GM19351 (cell line): ENCODE results near the gene VPS13D.

Experiments
- ATAC-seq: cut with Tn5 transposase; IDR thresholded peaks from one replicate; pipeline ENCODE4 v1.9.1; 2021; ENCODE audit warnings: mild to moderate bottlenecking, moderate library complexity; ENCODE audit not compliant: unreplicated experiment

The VPS13D gene, protein sequence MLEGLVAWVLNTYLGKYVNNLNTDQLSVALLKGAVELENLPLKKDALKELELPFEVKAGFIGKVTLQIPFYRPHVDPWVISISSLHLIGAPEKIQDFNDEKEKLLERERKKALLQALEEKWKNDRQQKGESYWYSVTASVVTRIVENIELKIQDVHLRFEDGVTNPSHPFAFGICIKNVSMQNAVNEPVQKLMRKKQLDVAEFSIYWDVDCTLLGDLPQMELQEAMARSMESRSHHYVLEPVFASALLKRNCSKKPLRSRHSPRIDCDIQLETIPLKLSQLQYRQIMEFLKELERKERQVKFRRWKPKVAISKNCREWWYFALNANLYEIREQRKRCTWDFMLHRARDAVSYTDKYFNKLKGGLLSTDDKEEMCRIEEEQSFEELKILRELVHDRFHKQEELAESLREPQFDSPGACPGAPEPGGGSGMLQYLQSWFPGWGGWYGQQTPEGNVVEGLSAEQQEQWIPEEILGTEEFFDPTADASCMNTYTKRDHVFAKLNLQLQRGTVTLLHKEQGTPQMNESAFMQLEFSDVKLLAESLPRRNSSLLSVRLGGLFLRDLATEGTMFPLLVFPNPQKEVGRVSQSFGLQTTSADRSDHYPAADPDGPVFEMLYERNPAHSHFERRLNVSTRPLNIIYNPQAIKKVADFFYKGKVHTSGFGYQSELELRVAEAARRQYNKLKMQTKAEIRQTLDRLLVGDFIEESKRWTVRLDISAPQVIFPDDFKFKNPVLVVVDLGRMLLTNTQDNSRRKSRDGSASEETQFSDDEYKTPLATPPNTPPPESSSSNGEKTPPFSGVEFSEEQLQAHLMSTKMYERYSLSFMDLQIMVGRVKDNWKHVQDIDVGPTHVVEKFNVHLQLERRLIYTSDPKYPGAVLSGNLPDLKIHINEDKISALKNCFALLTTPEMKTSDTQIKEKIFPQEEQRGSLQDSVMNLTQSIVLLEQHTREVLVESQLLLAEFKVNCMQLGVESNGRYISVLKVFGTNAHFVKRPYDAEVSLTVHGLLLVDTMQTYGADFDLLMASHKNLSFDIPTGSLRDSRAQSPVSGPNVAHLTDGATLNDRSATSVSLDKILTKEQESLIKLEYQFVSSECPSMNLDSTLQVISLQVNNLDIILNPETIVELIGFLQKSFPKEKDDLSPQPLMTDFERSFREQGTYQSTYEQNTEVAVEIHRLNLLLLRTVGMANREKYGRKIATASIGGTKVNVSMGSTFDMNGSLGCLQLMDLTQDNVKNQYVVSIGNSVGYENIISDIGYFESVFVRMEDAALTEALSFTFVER (N-terminal part only)

DNA sequence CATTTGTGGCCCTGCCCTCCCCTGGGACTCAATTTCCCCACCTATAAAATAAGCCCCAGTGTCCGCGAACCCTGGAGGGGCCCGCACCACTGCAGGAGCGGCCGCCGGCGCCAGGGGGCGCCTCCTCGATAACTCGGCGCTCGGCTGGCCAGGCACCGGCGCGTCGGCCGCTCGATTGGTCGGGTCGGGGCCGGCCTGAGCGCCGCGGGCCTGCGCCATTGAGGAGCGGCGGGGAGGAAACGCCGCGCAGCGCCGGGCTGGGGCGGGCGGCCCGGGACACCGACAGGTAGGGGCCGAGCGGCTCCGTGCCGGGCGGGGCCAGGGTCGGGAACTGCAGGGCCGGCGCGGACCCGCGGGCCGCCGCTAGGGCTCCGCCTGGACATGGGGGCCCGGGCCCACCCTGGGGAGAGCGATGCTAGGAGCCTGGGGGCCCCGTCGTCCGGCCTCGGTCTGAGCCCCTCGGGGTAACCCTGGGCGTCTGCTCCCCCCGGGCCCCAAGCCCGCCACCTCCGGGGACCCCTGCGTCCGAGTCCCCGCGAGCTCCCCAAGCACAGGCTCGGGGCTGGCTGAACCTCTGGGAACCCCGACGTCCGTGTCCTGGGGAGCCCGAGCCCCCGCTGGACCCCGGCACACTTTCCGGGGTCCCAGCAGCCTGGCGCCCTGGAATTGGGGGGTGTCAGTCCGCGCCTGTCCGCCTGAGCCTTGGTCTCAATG, at the start of gene VPS13D:
VPS13D (plus strand) TSS at position 196 of the 714 bp plus-strand sequence. CDS start 4,237 bp downstream, outside the sequence.
- peak; percentile 83 for ATAC-seq

DNA sequence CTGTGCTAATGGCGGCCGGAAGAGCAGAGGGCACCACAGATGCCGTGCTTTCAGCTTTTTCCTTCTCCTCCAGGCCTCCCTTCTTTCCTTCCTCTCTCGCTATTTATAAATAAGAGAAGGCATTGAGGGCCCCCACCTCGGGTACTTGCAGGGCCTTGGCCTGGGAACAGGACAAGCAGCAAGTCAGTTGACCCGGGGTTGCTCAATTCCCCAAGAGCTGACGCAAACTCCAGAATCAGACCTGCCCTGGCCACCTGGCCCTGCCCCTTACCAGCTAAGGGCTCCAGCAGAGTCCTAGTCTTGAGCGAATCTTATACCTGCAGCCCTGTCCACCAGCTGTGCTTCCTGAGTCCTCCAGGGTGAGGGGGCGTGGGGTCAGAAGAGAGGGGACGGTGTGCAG, 49.5 kb upstream of the VPS13D start:
- no peak for ATAC-seq

DNA sequence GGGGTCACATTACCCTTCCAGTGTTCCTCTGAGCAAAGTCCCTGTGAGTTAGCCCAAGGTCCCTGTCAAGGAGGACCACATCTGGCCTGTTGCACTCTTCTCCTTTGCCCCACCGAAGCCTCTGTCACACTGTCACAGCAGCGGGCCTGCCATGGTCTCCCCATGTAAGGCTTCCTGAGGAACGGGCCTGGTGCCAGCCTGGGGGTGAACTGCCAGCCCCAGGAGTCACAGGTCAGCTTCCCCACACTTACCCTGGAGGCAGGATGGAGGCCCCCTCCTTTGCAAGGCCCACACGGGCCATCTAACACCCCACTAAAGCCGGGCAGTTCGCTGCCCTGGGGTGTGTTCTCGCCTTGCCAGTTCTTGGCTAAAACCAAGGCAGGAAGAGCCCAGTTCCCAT, 48.9 kb upstream of the VPS13D start:
- no peak for ATAC-seq

GRCh38 chr1:12181568-12181967, 48.3 kb upstream of the VPS13D start:
- no peak for ATAC-seq

- no peak for ATAC-seq
Observed at GRCh38 chr1:12182410-12182984, 47.3 kb upstream of the VPS13D start.

GRCh38 chr1:12183095-12183794, 46.6 kb upstream of the VPS13D start:
- no peak for ATAC-seq

GRCh38 chr1:12184008-12184681, 45.7 kb upstream of the VPS13D start:
- ATAC-seq = no peak

- no peak for ATAC-seq
Observed at GRCh38 chr1:12185036-12185917, 44.6 kb upstream of the VPS13D start.

- ATAC-seq = no peak
Observed at GRCh38 chr1:12185918-12186678, 43.7 kb upstream of the VPS13D start.

GRCh38 chr1:12186679-12186985, 43.2 kb upstream of the VPS13D start:
- no peak for ATAC-seq

GRCh38 chr1:12188115-12188514, 41.7 kb upstream of the VPS13D start:
- no peak for ATAC-seq

GRCh38 chr1:12188657-12189327, 41.0 kb upstream of the VPS13D start:
- no peak for ATAC-seq

GRCh38 chr1:12189328-12189682, 40.5 kb upstream of the VPS13D start:
- no peak for ATAC-seq

DNA sequence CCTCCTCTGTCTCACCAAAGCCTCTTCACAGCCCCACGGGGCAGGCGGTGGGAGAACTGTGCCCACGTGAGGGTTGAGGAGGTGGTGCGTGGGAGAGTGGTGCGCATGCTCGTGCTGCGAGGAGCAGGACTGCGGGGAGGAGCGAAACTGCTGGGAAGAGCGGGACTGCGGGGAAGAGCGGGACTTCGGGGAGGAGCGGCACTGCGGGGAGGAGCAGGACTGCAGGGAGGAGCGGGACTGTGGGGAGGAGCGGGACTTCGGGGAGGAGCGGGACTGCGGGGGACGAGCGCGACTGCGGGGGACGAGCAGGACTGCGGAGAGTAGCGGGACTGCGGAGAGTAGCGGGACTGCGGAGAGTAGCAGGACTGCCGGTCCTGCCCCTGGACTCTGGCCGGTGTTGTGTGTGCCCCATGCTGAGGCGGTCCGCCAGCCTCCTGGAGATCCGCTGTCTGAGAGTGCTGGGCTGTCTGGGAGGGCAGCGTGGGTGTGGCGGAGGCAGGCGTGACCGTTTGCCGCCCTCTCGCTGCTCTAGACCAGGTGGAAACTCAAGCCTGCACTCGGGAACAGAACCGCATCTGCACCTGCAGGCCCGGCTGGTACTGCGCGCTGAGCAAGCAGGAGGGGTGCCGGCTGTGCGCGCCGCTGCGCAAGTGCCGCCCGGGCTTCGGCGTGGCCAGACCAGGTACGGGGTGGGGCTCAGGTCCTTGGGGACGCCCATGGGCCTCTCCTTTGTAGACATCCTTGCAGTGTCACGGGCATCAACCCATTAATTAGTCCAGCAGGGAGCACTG, 38.4 kb upstream of the VPS13D start:
- ATAC-seq = no peak

DNA sequence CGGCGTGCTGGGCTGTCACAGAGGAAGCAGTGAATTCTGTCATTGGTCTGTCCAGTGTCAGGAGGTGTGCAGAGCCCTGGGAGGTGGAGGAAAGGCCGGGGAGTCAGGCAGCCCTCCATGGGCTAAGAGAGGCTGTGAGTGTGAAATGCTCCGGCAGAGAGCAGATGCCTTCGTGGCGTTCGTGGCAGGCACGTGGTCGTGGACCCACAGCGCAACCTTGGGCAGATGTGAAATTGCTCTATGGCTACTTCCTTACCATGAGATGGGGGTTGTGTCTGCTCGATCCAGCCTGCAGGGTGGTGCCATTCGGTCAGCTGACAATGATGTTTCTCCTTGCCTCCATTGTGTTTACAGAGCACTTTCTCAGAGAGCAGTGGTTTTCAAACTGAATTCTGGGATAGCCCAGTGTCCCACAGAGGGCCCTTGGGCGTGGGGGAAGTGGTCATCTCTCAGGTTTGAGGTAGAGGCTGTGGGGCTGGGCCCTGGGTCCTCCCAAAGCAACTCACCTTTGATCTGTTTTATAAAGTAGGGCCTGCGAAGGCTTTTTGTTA, 35.1 kb upstream of the VPS13D start:
- no peak for ATAC-seq

DNA sequence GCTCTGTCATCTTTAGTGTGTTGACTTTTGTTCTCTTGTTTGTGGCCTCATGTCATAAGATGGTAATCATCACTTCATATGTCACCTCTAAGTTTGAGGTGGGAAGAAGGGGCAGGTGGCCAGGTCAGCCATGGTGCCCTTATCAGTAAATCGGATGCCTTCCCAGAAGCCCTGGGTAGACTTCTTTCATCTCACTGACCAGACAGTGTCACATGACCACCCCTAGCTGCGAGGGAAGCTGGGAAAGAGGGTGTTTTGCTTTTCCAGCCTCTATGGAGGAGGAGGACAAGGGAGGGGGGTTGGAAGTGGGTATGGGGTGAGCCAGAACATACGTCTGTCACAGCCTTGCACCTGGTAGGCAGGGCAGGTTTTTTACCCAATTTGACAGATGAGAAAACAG, 34.4 kb upstream of the VPS13D start:
- ATAC-seq = no peak
